Panc1 (cell line): ENCODE data around the gene NOS1AP.

ENCODE experiments used
- CTCF ChIP-seq: fragments of 450-650 bp; IDR thresholded peaks from 2 replicates; pipeline ENCODE4 v1.5.1; 2017; ENCODE audit warnings: mild to moderate bottlenecking
- POLR2AphosphoS5 ChIP-seq: IDR thresholded peaks from 2 replicates; pipeline ENCODE4 v1.6.1; 2012; ENCODE audit warnings: mild to moderate bottlenecking, low read depth, low read length, moderate library complexity

GRCh38 chr1:162388615-162389014 lies 319.1 kb downstream of the NOS1AP start:
- TF ChIP-seq POLR2AphosphoS5 (no peak), CTCF (no peak)
